Fibroblast of the conjunctiva (primary cell): ENCODE results near the gene CBFB.

Source experiments
- DNase-seq: peaks from one replicate; pipeline ENCODE4 v3.0.0-alpha.2; 2010; ENCODE audit warnings: low read depth

The CBFB gene

DNA sequence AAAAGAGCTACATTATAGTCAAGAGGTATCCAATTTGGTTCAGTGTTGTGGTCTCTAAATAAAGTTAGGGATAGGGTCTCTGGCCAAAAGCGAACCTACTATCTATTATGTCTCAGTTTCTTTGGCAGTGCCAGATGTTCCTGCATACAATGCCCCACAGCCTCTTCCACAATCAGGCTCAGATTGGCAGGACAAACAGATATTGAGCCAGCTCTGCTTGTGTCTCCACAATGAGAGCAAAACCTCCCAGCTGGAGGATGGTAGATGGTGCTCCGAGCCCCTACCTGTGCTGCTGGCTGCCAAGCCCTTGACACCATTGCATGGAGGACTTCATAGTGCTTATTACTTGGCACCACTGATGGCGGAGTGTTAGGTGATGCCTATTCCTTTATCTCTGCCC, 100.5 kb downstream of the CBFB start:
- DNase-seq: no peak

- no peak for DNase-seq
Observed at GRCh38 chr16:67137605-67138004, 108.7 kb downstream of the CBFB start.

DNA sequence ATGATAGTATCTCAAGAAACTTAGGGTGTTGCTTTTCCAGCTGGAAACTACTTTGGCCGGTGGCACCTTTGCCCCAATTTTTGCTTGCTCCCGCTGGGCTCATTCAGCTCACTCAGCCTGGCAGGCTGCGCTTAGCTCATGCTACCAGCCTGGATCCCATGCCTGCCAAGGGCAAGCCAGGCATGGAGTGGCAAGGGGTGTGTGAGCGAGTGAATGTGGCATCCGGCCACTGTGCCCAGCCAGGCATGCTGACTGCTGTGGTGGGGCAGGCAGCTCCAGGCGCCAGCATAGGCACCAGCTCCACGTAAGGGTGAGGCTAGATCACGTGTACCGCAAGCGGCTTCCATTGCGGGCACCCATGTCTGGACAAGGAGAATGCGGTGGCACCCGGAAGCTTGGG, 112.4 kb downstream of the CBFB start:
- DNase-seq: no peak

GRCh38 chr16:67142342-67142741, 113.4 kb downstream of the CBFB start:
- no peak for DNase-seq

DNA sequence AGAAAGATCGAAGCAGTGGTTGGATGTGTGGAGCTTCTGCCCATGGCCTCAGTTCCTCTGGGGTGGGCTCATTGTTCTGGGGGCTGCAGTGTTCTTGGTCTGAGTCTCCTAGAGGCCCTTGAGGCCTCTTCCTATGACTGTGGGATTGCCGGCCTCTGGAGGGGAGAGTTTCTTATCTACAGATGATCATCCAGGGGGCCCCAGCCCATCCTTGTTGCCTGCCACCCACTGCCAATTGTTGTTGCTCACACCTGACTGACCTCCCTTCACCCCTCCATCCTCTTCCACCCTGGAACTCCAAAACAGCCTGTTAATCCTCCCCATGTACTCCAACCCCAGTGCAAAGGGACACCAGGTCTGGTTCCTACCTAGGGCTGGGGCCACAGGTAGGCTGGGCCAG, 116.0 kb downstream of the CBFB start:
- no peak for DNase-seq

DNA sequence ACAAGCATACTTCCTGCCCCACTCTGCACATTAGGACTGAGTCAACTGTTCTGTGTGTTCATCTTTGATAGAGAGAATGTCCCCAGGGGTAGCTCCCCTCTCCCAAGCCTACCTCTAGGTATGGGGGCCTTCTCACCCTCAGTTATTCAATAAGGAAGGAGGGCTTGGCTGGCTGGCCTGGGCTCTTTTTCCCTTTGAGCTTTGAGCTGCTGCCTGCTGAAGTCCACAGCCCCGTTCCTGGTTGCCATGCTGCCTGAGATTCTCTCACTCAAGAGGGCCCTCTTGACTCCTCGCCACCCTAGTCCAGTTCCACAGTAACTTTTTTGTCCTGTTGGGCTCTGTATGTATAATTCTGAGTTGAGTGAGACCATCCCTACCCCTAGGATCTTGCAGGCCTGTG, 116.8 kb downstream of the CBFB start:
- no peak for DNase-seq

GRCh38 chr16:67146523-67147357, 117.8 kb downstream of the CBFB start:
- no peak for DNase-seq

- DNase-seq: no peak
Observed at GRCh38 chr16:67147437-67148140, 118.6 kb downstream of the CBFB start.

- DNase-seq: no peak
Observed at GRCh38 chr16:67148221-67148620, 119.3 kb downstream of the CBFB start.

GRCh38 chr16:67148656-67149275, 119.8 kb downstream of the CBFB start:
- DNase-seq: no peak

GRCh38 chr16:67149276-67150046, 120.5 kb downstream of the CBFB start:
- no peak for DNase-seq

GRCh38 chr16:67150047-67150832, 121.3 kb downstream of the CBFB start:
- DNase-seq: peak; percentile 47
